PC-3 (cell line): ENCODE measurements around the gene SLC13A4. TPM values are rescaled to one million over a fixed set of nuclear protein-coding genes. Genes with fewer than 3 reads are reported as not detected.
"Not testable (repeated sequence)": the region's sequence is repeated elsewhere in the genome, so short reads cannot be mapped to it uniquely, and the experiment has no call there.

Experiments
- ATAC-seq: fragments of 200-7000 bp; cut with Tn5 transposase; 2 replicates; pipeline ENCODE4 v1.9.1; 2020; ENCODE audit warnings: mild to moderate bottlenecking, moderate library complexity
- Bru-seq: library from RNA; stranded (reverse); fragments of 400-500 nt; gene quantifications from one replicate; lab custom pipeline; 2021; lab: Mats Ljungman, UMichigan
- BruChase-seq, 2 experiments: library from RNA; stranded (reverse); fragments of 400-500 nt; gene quantifications; one replicate each; lab custom pipeline; 2021; lab: Mats Ljungman, UMichigan
- BruUV-seq: library from RNA; stranded (reverse); fragments of 400-500 nt; replicated peaks from 2 replicates; lab custom pipeline; 2021; lab: Mats Ljungman, UMichigan
- CTCF ChIA-PET: fragments of 300-600 bp; sonication (Branson Sonifier 250); formaldehyde crosslinking; loops from one replicate; lab custom pipeline; 2022; ENCODE audit warnings: antibody characterized with exemption; lab: Charles Lee
- POLR2A ChIA-PET: fragments of 300-600 bp; sonication (Branson Sonifier 250); formaldehyde crosslinking; loops from one replicate; lab custom pipeline; 2022; ENCODE audit warnings: antibody characterized with exemption; ENCODE audit not compliant: unreplicated experiment; lab: Charles Lee
- DNase-seq: peaks from one replicate; pipeline ENCODE4 v3.0.0-alpha.2; 2015
- H2AFZ ChIP-seq: fragments of 300-600 bp; sonication (generic); 2 replicates; pipeline ENCODE4 v1.6.0; 2016; ENCODE audit warnings: antibody characterized with exemption, low read length
- H3F3A ChIP-seq: fragments of 300-600 bp; sonication (generic); one replicate; pipeline ENCODE4 v1.6.0; 2017; ENCODE audit warnings: antibody characterized with exemption, low read length, control low read depth, mild to moderate bottlenecking; ENCODE audit not compliant: unreplicated experiment
- H3K27ac ChIP-seq: fragments of 300-600 bp; sonication (generic); 2 replicates; pipeline ENCODE4 v1.5.1; 2016; ENCODE audit warnings: mild to moderate bottlenecking, low read length
- H3K27me3 ChIP-seq: fragments of 300-600 bp; sonication (generic); 2 replicates; pipeline ENCODE4 v1.6.1; 2016; ENCODE audit warnings: low read length, mixed read lengths
- H3K36me3 ChIP-seq: fragments of 300-600 bp; sonication (generic); 2 replicates; pipeline ENCODE4 v1.6.1; 2016; ENCODE audit warnings: low read depth, mixed run types, low read length, mixed read lengths
- H3K4me1 ChIP-seq: fragments of 300-600 bp; sonication (generic); 2 replicates; pipeline ENCODE4 v1.5.1; 2016; ENCODE audit warnings: low read length; ENCODE audit not compliant: insufficient read depth
- H3K4me2 ChIP-seq: fragments of 300-600 bp; sonication (generic); 2 replicates; pipeline ENCODE4 v1.6.0; 2016; ENCODE audit warnings: low read length
- H3K4me3 ChIP-seq: fragments of 300-600 bp; sonication (generic); 2 replicates; pipeline ENCODE4 v1.5.1; 2016; ENCODE audit warnings: mild to moderate bottlenecking, low read length, mixed read lengths
- H3K79me2 ChIP-seq: fragments of 300-600 bp; sonication (generic); 2 replicates; pipeline ENCODE4 v1.6.1; 2017; ENCODE audit warnings: low read length, mixed read lengths
- H3K9ac ChIP-seq: fragments of 300-600 bp; sonication (generic); 2 replicates; pipeline ENCODE4 v1.6.0; 2016; ENCODE audit warnings: mild to moderate bottlenecking, low read length
- H3K9me2 ChIP-seq: fragments of 300-600 bp; sonication (generic); replicated peaks from 2 replicates; pipeline ENCODE4 v1.6.1; 2016; ENCODE audit warnings: mixed run types, low read length, mixed read lengths
- H3K9me3 ChIP-seq: fragments of 300-600 bp; sonication (generic); 2 replicates; pipeline ENCODE4 v1.6.1; 2016; ENCODE audit warnings: low read length, mixed read lengths
- H4K20me1 ChIP-seq: fragments of 300-600 bp; sonication (generic); 2 replicates; pipeline ENCODE4 v1.6.1; 2016; ENCODE audit warnings: low read length, mixed read lengths
- CTCF ChIP-seq: fragments of 300-600 bp; sonication (generic); conservative IDR thresholded peaks from 2 replicates; pipeline ENCODE4 v1.5.1; 2017; ENCODE audit warnings: antibody characterized with exemption, low read depth, mild to moderate bottlenecking, low read length
- EZH2 ChIP-seq: fragments of 300-600 bp; sonication (generic); IDR thresholded peaks from one replicate; pipeline ENCODE4 v1.6.1; 2017; ENCODE audit warnings: antibody characterized with exemption, mild to moderate bottlenecking, low read length; ENCODE audit not compliant: unreplicated experiment
- EZH2phosphoT487 ChIP-seq: fragments of 300-600 bp; sonication (generic); IDR thresholded peaks from 2 replicates; pipeline ENCODE4 v1.6.1; 2018; ENCODE audit warnings: mild to moderate bottlenecking, antibody characterized with exemption, low read length, borderline replicate concordance
- intact Hi-C: fragments of 100-400 bp; cut with micrococcal nuclease; formaldehyde crosslinking; loops from 2 replicates; pipeline ENCODE4 v1.9.0; 2023
- long read RNA-seq: library from polyadenylated mRNA; unstranded; transcript quantifications from one replicate; pipeline ENCODE4 v2.0.0, GENCODE V29; 2021; ENCODE audit not compliant: unreplicated experiment
- total RNA-seq: library from RNA; depleted of rRNA; stranded (reverse); fragments of >200 nt; gene quantifications from 2 replicates; pipeline ENCODE4 v1.2.3, GENCODE V29; 2014; rRNA removed

The SLC13A4 gene, protein sequence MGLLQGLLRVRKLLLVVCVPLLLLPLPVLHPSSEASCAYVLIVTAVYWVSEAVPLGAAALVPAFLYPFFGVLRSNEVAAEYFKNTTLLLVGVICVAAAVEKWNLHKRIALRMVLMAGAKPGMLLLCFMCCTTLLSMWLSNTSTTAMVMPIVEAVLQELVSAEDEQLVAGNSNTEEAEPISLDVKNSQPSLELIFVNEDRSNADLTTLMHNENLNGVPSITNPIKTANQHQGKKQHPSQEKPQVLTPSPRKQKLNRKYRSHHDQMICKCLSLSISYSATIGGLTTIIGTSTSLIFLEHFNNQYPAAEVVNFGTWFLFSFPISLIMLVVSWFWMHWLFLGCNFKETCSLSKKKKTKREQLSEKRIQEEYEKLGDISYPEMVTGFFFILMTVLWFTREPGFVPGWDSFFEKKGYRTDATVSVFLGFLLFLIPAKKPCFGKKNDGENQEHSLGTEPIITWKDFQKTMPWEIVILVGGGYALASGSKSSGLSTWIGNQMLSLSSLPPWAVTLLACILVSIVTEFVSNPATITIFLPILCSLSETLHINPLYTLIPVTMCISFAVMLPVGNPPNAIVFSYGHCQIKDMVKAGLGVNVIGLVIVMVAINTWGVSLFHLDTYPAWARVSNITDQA
- total RNA-seq, result not detected in 2 replicates
- not detected for Bru-seq, nascent RNA
- percentile 2 among the genes with signal in this experiment for BruChase-seq, experiment 1, labeled RNA remaining after a 6-hour chase
- BruChase-seq, experiment 2, labeled RNA remaining after a 2-hour chase, result not detected
- long read RNA-seq, partial matches to known transcripts, result 0 of 5 reads
- long read RNA-seq, other reads (novel, unspliced or antisense), result 5 of 5 reads

GRCh38 chr7:135728136-135728669, at the start of gene SLC13A4:
TSS of gene SLC13A4 (minus strand) at chr7:135728186. CDS start at chr7:135727496, 690 bp downstream.
- Histone ChIP-seq H3K9me2 (no peaks in the 10 kb centered on the region), H3K4me2 (no peak within 1 kb of the TSS), H3F3A (no peaks in the 10 kb centered on the region), H4K20me1 (no peaks in the 10 kb centered on the region), H3K36me3 (no peaks in the 10 kb centered on the region), H3K9me3 (no peaks in the 10 kb centered on the region), H3K79me2 (no peaks in the 10 kb centered on the region), H3K9ac (no peak within 1 kb of the TSS), H3K4me1 (0 out of 2 replicates have a peak, but pooled peaks cover 6% of the 10 kb centered on the region), H3K27me3 (no peaks in the 10 kb centered on the region), H2AFZ (no peak within 1 kb of the TSS), H3K4me3 (no peak within 1 kb of the TSS), H3K27ac (no peak within 1 kb of the TSS)
- DNase-seq, result no peak
- no TSS peak for BruUV-seq
- ChIA-PET POLR2A (no interaction called here), CTCF (no interaction called here)
- ATAC-seq, result no peak
- intact Hi-C loops, result no loop called here
- TF ChIP-seq CTCF, result no peak
- TF ChIP-seq EZH2, result no peak
- TF ChIP-seq EZH2phosphoT487, result no peak

- DNase-seq, H3K4me2 ChIP-seq, H3K9ac ChIP-seq, H3K27ac ChIP-seq, H3K9me2 ChIP-seq, H3K27me3 ChIP-seq, POLR2A ChIA-PET, H3F3A ChIP-seq, CTCF ChIA-PET, H3K9me3 ChIP-seq, H4K20me1 ChIP-seq, BruUV-seq, H3K4me3 ChIP-seq, ATAC-seq, H2AFZ ChIP-seq, H3K36me3 ChIP-seq, H3K79me2 ChIP-seq: not testable (repeated sequence)
- intact Hi-C loops, result loop anchor here (10.0 kb wide), 1 partner anchor 61 kb away; no protein-coding TSS in a partner anchor
- peaks cover 19% of the 10 kb centered on the region for H3K4me1 ChIP-seq
Observed at GRCh38 chr7:135775915-135776314, 47.9 kb upstream of the SLC13A4 start.

DNA sequence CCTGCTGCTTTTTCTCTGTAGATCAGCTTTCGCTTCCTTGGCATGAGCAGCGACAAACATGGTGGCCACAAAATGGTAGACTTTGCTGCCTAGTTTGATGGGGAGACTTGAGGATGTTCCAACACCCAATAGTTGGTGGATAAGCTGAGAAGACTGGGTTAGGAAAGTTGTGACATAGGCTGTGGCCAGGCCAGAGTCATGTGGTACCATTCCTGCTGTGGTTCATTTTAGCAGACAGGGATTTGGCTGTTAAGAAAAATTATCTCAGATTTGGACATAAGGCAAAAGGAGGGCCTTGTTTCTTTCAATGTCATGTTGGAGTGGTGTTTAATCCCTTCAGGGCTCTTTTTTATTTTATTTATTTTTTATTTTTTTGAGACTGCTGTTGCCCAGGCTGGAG, 47.2 kb upstream of the SLC13A4 start:
- no peak overlapping the region for H3K4me3 ChIP-seq
- peaks cover 19% of the 10 kb centered on the region for H3K4me1 ChIP-seq
- no peaks in the 10 kb centered on the region for H3K9me3 ChIP-seq
- H3K4me2 ChIP-seq, result no peak overlapping the region
- ATAC-seq (no peak), DNase-seq (no peak)
- no peaks in the 10 kb centered on the region for H3F3A ChIP-seq
- intact Hi-C loops, result loop anchor here (10.0 kb wide), 1 partner anchor 60 kb away; no protein-coding TSS in a partner anchor
- TF ChIP-seq EZH2, result no peak
- no peak for TF ChIP-seq CTCF
- no peak for TF ChIP-seq EZH2phosphoT487
- H3K9me2 ChIP-seq, result no peaks in the 10 kb centered on the region
- ChIA-PET POLR2A (no interaction called here), CTCF (no interaction called here)
- BruUV-seq, result no TSS peak
- H3K27ac ChIP-seq, result no peak overlapping the region
- H4K20me1 ChIP-seq, result no peaks in the 10 kb centered on the region
- H3K79me2 ChIP-seq, result no peaks in the 10 kb centered on the region
- H3K9ac ChIP-seq, result no peak overlapping the region
- no peaks in the 10 kb centered on the region for H3K36me3 ChIP-seq
- no peaks in the 10 kb centered on the region for H3K27me3 ChIP-seq
- no peak overlapping the region for H2AFZ ChIP-seq
